LNCaP clone FGC (cell line): ENCODE data around the gene FNDC3B.

Experiments used
- DNase-seq: peaks from one replicate; pipeline ENCODE4 v3.0.0-alpha.2; 2011; ENCODE audit warnings: low read depth
- H3K4me3 ChIP-seq: 2 replicates; pipeline ENCODE4 v1.5.1; 2011; ENCODE audit warnings: mild to moderate bottlenecking, low read depth, low read length, control low read depth
- CTCF ChIP-seq: IDR thresholded peaks from 2 replicates; pipeline ENCODE4 v1.5.1; 2012; ENCODE audit warnings: mild to moderate bottlenecking; ENCODE audit not compliant: control insufficient read depth, insufficient read depth; ENCODE audit errors: extremely low read depth

Gene FNDC3B

GRCh38 chr3:172384836-172385235 is 345.5 kb downstream of the FNDC3B start:
- TF ChIP-seq CTCF: no peak
- H3K4me3 ChIP-seq: no peak overlapping the region
- no peak for DNase-seq

- no peak for TF ChIP-seq CTCF
- DNase-seq: no peak
Measured at GRCh38 chr3:172387728-172388127, 348.4 kb downstream of the FNDC3B start.

GRCh38 chr3:172388412-172389078 is 349.2 kb downstream of the FNDC3B start:
- no peak for DNase-seq
- no peak overlapping the region for H3K4me3 ChIP-seq
- no peak for TF ChIP-seq CTCF

More at GRCh38 chr3:172387728-172388127, 348.4 kb downstream of the FNDC3B start:
- H3K4me3 ChIP-seq: no peak overlapping the region

GRCh38 chr3:172390792-172391191 is 351.4 kb downstream of the FNDC3B start:
- no peak overlapping the region for H3K4me3 ChIP-seq
- no peak for DNase-seq
- TF ChIP-seq CTCF: no peak

GRCh38 chr3:172391592-172392302 is 352.4 kb downstream of the FNDC3B start:
- no peak for TF ChIP-seq CTCF
- DNase-seq: no peak
- H3K4me3 ChIP-seq: no peak overlapping the region

- H3K4me3 ChIP-seq: no peak overlapping the region
- no peak for DNase-seq
- TF ChIP-seq CTCF: no peak
Measured at GRCh38 chr3:172394692-172395091, 355.3 kb downstream of the FNDC3B start.

- DNase-seq: no peak
- H3K4me3 ChIP-seq: no peak overlapping the region
- no peak for TF ChIP-seq CTCF
Measured at GRCh38 chr3:172396400-172396799, 357.0 kb downstream of the FNDC3B start.
